Sigmoid colon (tissue), 7 donors: ENCODE data around the gene CTIF. TPM values are rescaled to one million over a fixed set of nuclear protein-coding genes. Genes with fewer than 3 reads are reported as not detected.

ENCODE experiments used
- DNase-seq: peaks from one replicate; pipeline ENCODE4 v3.0.0-alpha.2; 2019
- H3K27ac ChIP-seq, 4 donors: fragments of 200-600 bp; sonication (generic); one replicate each; pipeline ENCODE4 v1.5.1; 2016 to 2019; ENCODE audit warnings: mild to moderate bottlenecking in 1 of 4
- H3K27me3 ChIP-seq, 3 donors: fragments of 200-600 bp; sonication (generic); one replicate each; pipeline ENCODE4 v1.5.1; 2019; ENCODE audit warnings: mild to moderate bottlenecking in 1 of 3
- H3K36me3 ChIP-seq, 4 donors: fragments of 200-600 bp; sonication (generic); one replicate each; pipeline ENCODE4 v1.5.1; 2016 to 2019
- H3K4me1 ChIP-seq, 4 donors: fragments of 200-600 bp; sonication (generic); one replicate each; pipeline ENCODE4 v1.5.1; 2017 to 2019
- H3K4me3 ChIP-seq, 4 donors: fragments of 200-600 bp; sonication (generic); one replicate each; pipeline ENCODE4 v1.5.1; 2017 to 2019; ENCODE audit warnings: mild to moderate bottlenecking in 2 of 4, moderate library complexity in 1 of 4
- H3K9me3 ChIP-seq, 4 donors: fragments of 200-600 bp in 3 of 4; sonication (generic) in 3 of 4; one replicate each; pipeline versions ENCODE4 v1.5.1 to v1.6.1; 2013 to 2019
- EP300 ChIP-seq, 4 donors: sonication (generic); formaldehyde crosslinking; IDR thresholded peaks; one replicate each; pipeline ENCODE4 v1.6.1; 2017; ENCODE audit warnings: antibody characterized with exemption in 4 of 4
- POLR2A ChIP-seq, 2 donors: fragments of 450-650 bp; IDR thresholded peaks; one replicate each; pipeline ENCODE4 v1.6.1; 2016; ENCODE audit warnings: antibody characterized with exemption in 2 of 2, mild to moderate bottlenecking in 2 of 2, moderate library complexity in 2 of 2
- POLR2AphosphoS5 ChIP-seq, 4 donors: sonication (generic); formaldehyde crosslinking; IDR thresholded peaks; one replicate each; pipeline ENCODE4 v1.6.1; 2017; ENCODE audit warnings: antibody characterized with exemption in 4 of 4
- WGBS, 2 donors: extraction: QIAGEN DNeasy Blood & Tissue Kit; methylation state at CpG; one replicate each; pipeline ENCODE4 v1.1.7; 2013; 5-methylcytosine and 5-hydroxymethylcytosine counted together
- intact Hi-C: fragments of 100-400 bp; cut with DNase I; formaldehyde crosslinking; loops from one replicate; pipeline ENCODE4 v1.15.1; 2023
- polyA plus RNA-seq, 3 donors: library from polyadenylated mRNA; stranded (reverse); fragments of 200-250 nt; gene quantifications; one replicate each; pipeline ENCODE4 v1.2.3, GENCODE V29; 2013
- total RNA-seq, 4 donors: library from RNA; depleted of rRNA; stranded (reverse); fragments of >200 nt; gene quantifications; one replicate each; pipeline ENCODE4 v1.1.0, GENCODE V29; 2016
- TF ChIP-seq, protein P1 (sequence below), 4 experiments: fragments of 450-650 bp in 3 of 4; fragments of 200-600 bp in 1 of 4; IDR thresholded peaks; one replicate each; pipeline ENCODE4 v1.5.1; 2016 to 2019; ENCODE audit warnings: antibody characterized with exemption in 4 of 4, mild to moderate bottlenecking in 3 of 4, moderate library complexity in 2 of 4
- donor health status: healthy with polysubstance abuse.
- donor health status: Bipolar disorder and iron deficiency.
- donor health status: healthy.

CTIF gene
- total and polyA plus RNA-seq, 7 donors = 3.6 to 65.9 (median 22.5) TPM

DNA sequence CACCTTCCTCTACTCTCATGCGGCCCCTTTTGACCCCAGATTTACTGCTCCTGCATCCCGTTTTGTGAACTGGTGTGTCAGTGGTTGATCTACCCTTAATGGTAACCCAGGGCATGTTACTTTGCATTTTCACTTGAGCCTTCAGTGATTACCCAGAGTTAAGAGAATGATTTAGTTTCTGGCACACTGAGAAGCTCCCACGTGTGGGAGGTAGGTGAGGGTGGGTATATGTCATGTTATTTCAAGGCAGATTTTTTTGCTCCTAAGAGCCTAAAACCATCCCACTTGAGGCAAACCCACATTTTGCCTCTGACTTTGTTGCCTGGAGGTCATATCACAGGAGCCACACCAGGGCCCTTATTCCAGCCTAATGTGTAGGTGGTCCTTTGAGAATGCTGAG is 186.7 kb downstream of the CTIF start:
- 76 to 84% methylated on average over 3 of the region's 3 CpGs for WGBS, 2 donors

DNA sequence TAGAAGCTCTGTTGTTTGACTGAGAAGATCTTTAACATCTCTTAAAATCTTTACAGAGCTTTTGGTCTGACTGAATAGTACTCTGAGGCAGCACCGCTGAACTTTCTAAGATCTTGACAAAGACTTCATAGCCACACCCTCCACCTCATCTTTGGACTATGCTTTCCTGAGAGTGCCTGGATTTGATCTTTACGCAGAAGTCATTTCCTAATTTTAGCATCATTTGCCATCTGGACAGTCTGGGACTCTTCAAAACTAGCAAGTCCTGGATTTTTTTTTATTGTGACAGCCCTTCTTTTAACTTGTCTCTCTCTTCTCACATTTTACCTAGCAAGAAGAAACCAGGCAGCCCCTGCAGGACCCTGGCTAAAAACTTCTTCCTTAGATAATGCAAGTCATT is 188.8 kb downstream of the CTIF start:
- H3K4me3 ChIP-seq = no peak overlapping the region
- H3K9me3 ChIP-seq = no peaks in the 10 kb centered on the region
- peak overlapping the region in 3 of 4 donors; percentile 46 to 83 (median 51) for H3K27ac ChIP-seq
- WGBS, 2 donors = 81 to 83% methylated on average over 2 of the region's 2 CpGs
- no peaks in the 10 kb centered on the region for H3K36me3 ChIP-seq
- intact Hi-C loops = no loop called here
- TF ChIP-seq, protein P1, sequence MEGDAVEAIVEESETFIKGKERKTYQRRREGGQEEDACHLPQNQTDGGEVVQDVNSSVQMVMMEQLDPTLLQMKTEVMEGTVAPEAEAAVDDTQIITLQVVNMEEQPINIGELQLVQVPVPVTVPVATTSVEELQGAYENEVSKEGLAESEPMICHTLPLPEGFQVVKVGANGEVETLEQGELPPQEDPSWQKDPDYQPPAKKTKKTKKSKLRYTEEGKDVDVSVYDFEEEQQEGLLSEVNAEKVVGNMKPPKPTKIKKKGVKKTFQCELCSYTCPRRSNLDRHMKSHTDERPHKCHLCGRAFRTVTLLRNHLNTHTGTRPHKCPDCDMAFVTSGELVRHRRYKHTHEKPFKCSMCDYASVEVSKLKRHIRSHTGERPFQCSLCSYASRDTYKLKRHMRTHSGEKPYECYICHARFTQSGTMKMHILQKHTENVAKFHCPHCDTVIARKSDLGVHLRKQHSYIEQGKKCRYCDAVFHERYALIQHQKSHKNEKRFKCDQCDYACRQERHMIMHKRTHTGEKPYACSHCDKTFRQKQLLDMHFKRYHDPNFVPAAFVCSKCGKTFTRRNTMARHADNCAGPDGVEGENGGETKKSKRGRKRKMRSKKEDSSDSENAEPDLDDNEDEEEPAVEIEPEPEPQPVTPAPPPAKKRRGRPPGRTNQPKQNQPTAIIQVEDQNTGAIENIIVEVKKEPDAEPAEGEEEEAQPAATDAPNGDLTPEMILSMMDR (IDR thresholded peaks at IDR 0.05) = no peak
- no peak for TF ChIP-seq POLR2A (IDR thresholded peaks at IDR 0.05)
- peak; percentile 14 to 88 (median 76) for TF ChIP-seq POLR2AphosphoS5 (IDR thresholded peaks at IDR 0.05)
- peak in 2 of 4 donors; percentile 38 to 75 for TF ChIP-seq EP300 (IDR thresholded peaks at IDR 0.05)
- H3K4me1 ChIP-seq = peaks cover 0 to 40% (median 12%) of the 10 kb centered on the region in 4 donors
- H3K27me3 ChIP-seq = no peaks in the 10 kb centered on the region
- no peak for DNase-seq

More for the DNA sequence above, 186.7 kb downstream of the CTIF start:
- intact Hi-C loops = no loop called here
- Histone ChIP-seq H3K4me1 (peaks cover 0 to 50% (median 15%) of the 10 kb centered on the region in 4 donors), H3K4me3 (no peak overlapping the region), H3K27me3 (no peaks in the 10 kb centered on the region), H3K9me3 (no peaks in the 10 kb centered on the region), H3K36me3 (no peaks in the 10 kb centered on the region), H3K27ac (no peak overlapping the region)
- no peak for DNase-seq
- TF ChIP-seq, protein P1 (IDR thresholded peaks at IDR 0.05) = no peak
- TF ChIP-seq EP300 (IDR thresholded peaks at IDR 0.05) (no peak), POLR2AphosphoS5 (IDR thresholded peaks at IDR 0.05) (no peak), POLR2A (IDR thresholded peaks at IDR 0.05) (no peak)

DNA sequence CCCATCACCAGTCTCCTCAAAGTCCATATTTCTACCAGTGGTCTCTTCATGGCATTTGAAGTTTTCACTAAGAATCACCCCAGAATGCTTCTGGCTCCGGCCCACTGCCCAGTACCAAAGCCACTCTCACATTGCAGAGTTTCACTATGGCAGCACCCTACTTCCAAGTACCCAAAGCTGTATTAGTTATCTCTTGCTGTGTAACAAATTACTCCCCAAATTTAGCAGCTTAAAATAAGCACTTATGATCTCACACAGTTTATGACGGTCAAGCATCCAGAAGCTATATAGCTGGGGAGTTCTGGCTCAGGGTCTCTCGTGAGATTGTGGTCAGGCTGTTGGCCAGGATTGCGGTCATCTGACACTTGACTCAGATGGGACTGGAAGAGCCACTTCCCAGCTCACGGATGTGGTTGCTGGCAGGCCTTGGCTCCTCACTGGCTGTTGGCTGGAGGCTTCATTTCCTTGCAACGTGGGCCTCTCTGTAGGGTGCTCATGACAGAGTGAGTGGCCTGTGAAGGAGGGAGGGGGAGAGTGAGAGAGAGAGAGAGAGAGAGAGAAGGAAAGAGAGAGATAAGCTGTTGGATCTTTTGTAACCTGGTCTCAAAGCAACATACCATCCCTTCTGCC is 189.5 kb downstream of the CTIF start:
- Histone ChIP-seq H3K27me3 (no peaks in the 10 kb centered on the region), H3K27ac (peak overlapping the region in 3 of 4 donors; percentile 46 to 83 (median 51)), H3K4me1 (peaks cover 0 to 43% (median 16%) of the 10 kb centered on the region in 4 donors), H3K4me3 (no peak overlapping the region), H3K36me3 (no peaks in the 10 kb centered on the region), H3K9me3 (no peaks in the 10 kb centered on the region)
- 84 to 85% methylated on average over 6 of the region's 6 CpGs for WGBS, 2 donors
- TF ChIP-seq POLR2A (IDR thresholded peaks at IDR 0.05) = no peak
- TF ChIP-seq POLR2AphosphoS5 (IDR thresholded peaks at IDR 0.05) = no peak
- intact Hi-C loops = no loop called here
- DNase-seq = no peak

DNA sequence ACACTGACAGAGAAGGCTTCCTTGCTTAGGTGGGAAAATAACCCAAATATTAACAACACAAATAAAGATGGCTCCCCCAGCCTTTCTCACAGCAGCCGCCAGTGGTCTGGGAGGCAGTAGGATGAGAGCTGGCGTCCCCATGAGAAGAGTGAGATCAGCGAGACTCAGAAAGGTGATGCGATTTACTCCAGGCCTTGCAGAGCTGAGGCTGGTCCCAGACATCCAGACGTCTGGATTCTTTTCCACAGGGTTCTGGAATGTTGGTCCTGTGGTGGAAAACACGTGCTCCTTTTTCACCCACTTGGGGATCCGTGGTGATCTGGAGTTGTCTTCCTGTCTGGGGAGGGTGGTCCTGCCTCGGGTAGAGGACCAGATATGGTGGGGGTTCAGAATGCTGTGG is 190.6 kb downstream of the CTIF start:
- TF ChIP-seq POLR2A (IDR thresholded peaks at IDR 0.05) = no peak
- no peak for TF ChIP-seq EP300 (IDR thresholded peaks at IDR 0.05)
- TF ChIP-seq POLR2AphosphoS5 (IDR thresholded peaks at IDR 0.05) = no peak
- H3K4me3 ChIP-seq = no peak overlapping the region
- H3K36me3 ChIP-seq = no peaks in the 10 kb centered on the region
- WGBS, 2 donors = 85 to 93% methylated on average over 8 of the region's 8 CpGs
- intact Hi-C loops = no loop called here
- H3K4me1 ChIP-seq = peaks cover 0 to 54% (median 24%) of the 10 kb centered on the region in 4 donors
- H3K9me3 ChIP-seq = no peaks in the 10 kb centered on the region
- peak overlapping the region in 2 of 4 donors; percentile 11 to 83 for H3K27ac ChIP-seq
- no peaks in the 10 kb centered on the region for H3K27me3 ChIP-seq
- no peak for DNase-seq

DNA sequence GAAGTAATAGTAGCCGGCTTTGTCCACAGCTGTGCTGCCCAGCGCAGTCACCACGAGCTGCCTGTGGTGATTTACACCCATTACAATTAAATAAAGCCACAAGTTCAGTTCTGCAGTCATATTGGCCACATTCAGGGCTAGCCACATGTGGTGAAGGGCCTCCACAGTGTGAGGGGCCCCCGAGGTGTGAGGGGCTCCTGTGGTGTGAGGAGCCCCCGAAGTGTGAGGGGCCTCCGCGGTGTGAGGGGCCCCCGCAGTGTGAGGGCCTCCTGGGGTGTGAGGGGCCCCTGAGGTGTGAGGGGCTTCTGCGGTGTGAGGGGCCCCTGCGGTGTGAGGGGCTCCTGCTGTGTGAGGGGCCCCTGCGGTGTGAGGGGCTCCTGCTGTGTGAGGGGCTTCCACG is 191.2 kb downstream of the CTIF start:
- DNase-seq = no peak
- 89 to 92% methylated on average over 12 of the region's 12 CpGs for WGBS, 2 donors

More for the DNA sequence above, 191.2 kb downstream of the CTIF start:
- H3K9me3 ChIP-seq = no peaks in the 10 kb centered on the region
- H3K4me3 ChIP-seq = no peak overlapping the region
- H3K4me1 ChIP-seq = peaks cover 0 to 60% (median 24%) of the 10 kb centered on the region in 4 donors
- intact Hi-C loops = no loop called here
- H3K27ac ChIP-seq = peak overlapping the region in 1 of 4 donors; percentile 83
- TF ChIP-seq POLR2AphosphoS5 (IDR thresholded peaks at IDR 0.05) (no peak), POLR2A (IDR thresholded peaks at IDR 0.05) (no peak), EP300 (IDR thresholded peaks at IDR 0.05) (no peak)
- TF ChIP-seq, protein P1 (IDR thresholded peaks at IDR 0.05) = no peak
- H3K36me3 ChIP-seq = no peaks in the 10 kb centered on the region
- no peaks in the 10 kb centered on the region for H3K27me3 ChIP-seq
